Heart right ventricle (tissue), 16 donors: ENCODE measurements around the gene GMDS. TPM values are rescaled to one million over a fixed set of nuclear protein-coding genes. Genes with fewer than 3 reads are reported as not detected.

ENCODE experiments used
- ATAC-seq, 8 donors: fragments of 200-7000 bp; cut with Tn5 transposase; one replicate each; pipeline ENCODE4 v1.9.1; 2020; ENCODE audit warnings: mild to moderate bottlenecking in 8 of 8, moderate library complexity in 8 of 8, moderate number of reproducible peaks in 1 of 8
- DNase-seq, 2 donors: peaks; one replicate each; pipeline ENCODE4 v3.0.0-alpha.2; 2020
- H3K27ac ChIP-seq, 10 donors: fragments of 200-600 bp; sonication (generic) in 2 of 10; one replicate each; pipeline versions ENCODE4 v1.5.0 to v1.8.0; 2020 to 2022; ENCODE audit warnings: mild to moderate bottlenecking in 3 of 10
- H3K27me3 ChIP-seq, 7 donors: fragments of 200-600 bp; one replicate each; pipeline ENCODE4 v1.8.0; 2021 to 2022; ENCODE audit warnings: mild to moderate bottlenecking in 2 of 7
- H3K36me3 ChIP-seq, 9 donors: fragments of 200-600 bp; sonication (generic) in 1 of 9; one replicate each; pipeline versions ENCODE4 v1.5.0 to v1.8.0; 2020 to 2022; ENCODE audit warnings: mild to moderate bottlenecking in 2 of 9
- H3K4me1 ChIP-seq, 9 donors: fragments of 200-600 bp; sonication (generic) in 1 of 9; one replicate each; pipeline versions ENCODE4 v1.5.0 to v1.8.0; 2020 to 2022; ENCODE audit warnings: mild to moderate bottlenecking in 4 of 9
- H3K4me3 ChIP-seq, 10 donors: fragments of 200-600 bp; sonication (generic) in 2 of 10; one replicate each; pipeline versions ENCODE4 v1.5.0 to v1.8.0; 2020 to 2022; ENCODE audit warnings: mild to moderate bottlenecking in 7 of 10, moderate library complexity in 2 of 10
- H3K9me3 ChIP-seq, 11 donors: fragments of 200-600 bp in 10 of 11; sonication (generic) in 2 of 11; one replicate each; pipeline versions ENCODE4 v1.5.0 to v1.8.0; 2013 to 2022; ENCODE audit warnings: mild to moderate bottlenecking in 2 of 11, control low read depth in 1 of 11, moderate library complexity in 1 of 11
- CTCF ChIP-seq, 9 donors: fragments of 200-600 bp; sonication (generic) in 2 of 9; IDR thresholded peaks; one replicate each; pipeline versions ENCODE4 v1.5.0 to v1.8.0; 2021 to 2022; ENCODE audit warnings: antibody characterized with exemption in 9 of 9, mild to moderate bottlenecking in 5 of 9, moderate library complexity in 1 of 9
- WGBS, 2 donors: extraction: QIAGEN DNeasy Blood & Tissue Kit; methylation state at CpG; one replicate each; pipeline ENCODE4 v1.1.7; 2013; ENCODE audit warnings: inconsistent platforms in 1 of 2; 5-methylcytosine and 5-hydroxymethylcytosine counted together
- intact Hi-C, 10 donors: fragments of 100-400 bp; cut with DNase I; formaldehyde crosslinking; loops; one replicate each; pipeline versions ENCODE4 v1.11.1 to v1.14.2; 2022
- polyA plus RNA-seq, 2 donors: library from polyadenylated mRNA; stranded (reverse); fragments of 200-250 nt; gene quantifications; one replicate each; pipeline ENCODE4 v1.2.3, GENCODE V29; 2013
- total RNA-seq, 10 donors: library from RNA; stranded (reverse); fragmentation: NEBNext Ultra II Directional in 3 of 10; extraction: Animal tissue kit (Norgen Biotek cat#: 25700) in 3 of 10; gene quantifications; one replicate each; pipeline versions ENCODE4 v1.2.1 to v1.2.4, GENCODE V29; 2021 to 2023
- donor health status: Arrhythmogenic right ventricular cardiomyopathy.
- donor health status: ischemic (EF 13 %, LVEDD 7.1; RV severe dilation, severe dysfunction).
- donor health status: healthy with polysubstance abuse.
- donor health status: DM: no; HTN: yes; CAD: no.
- donor health status: DM: no; HTN: no; CAD: no.
- donor health status: ischemic (EF 25% LVEDD 6.9; RV normal size, moderate dysfunction).
- donor health status: ischemic (EF 25% LVEDD 5.7; RV mildly dilated, moderate dysfunction).
- donor health status: healthy.
- donor health status: DM: yes; HTN: yes; CAD: no.
- donor health status: Ischemic cardiomyopathy.
- donor health status: ischemic (EF 35%, LVEDD 5.7; RV mildly dilated, moderate dysfunction).
- donor health status: nonischemic (EF 11% LVEDD 7.7; RV severe dilation, severe dysfunction).
- donor health status: DM: yes; HTN: yes; CAD: no.
- donor health status: PGD.
- donor health status: ischemic (EF 29% LVEDD 5.4; RV normal size, mild dysfunction).
- donor health status: nonischemic (EF 23%, LVEDD 6.1; RV moderate dilation, normal function).

The GMDS gene
- total and polyA plus RNA-seq, 12 donors = 5.0 to 10.6 (median 6.9) TPM

GRCh38 chr6:2235777-2236495, 9.5 kb downstream of the GMDS start:
- H3K36me3 ChIP-seq = no peaks in the 10 kb centered on the region
- no peak for TF ChIP-seq CTCF (IDR thresholded peaks at IDR 0.05)
- 91 to 93% methylated on average over 2 of the region's 2 CpGs for WGBS, 2 donors
- no peak overlapping the region for H3K4me3 ChIP-seq
- ATAC-seq (no peak), DNase-seq (no peak)
- intact Hi-C loops = no loop called here
- no peaks in the 10 kb centered on the region for H3K9me3 ChIP-seq
- H3K4me1 ChIP-seq = peaks cover 0 to 16% (median 0%) of the 10 kb centered on the region in 9 donors
- no peak overlapping the region for H3K27ac ChIP-seq
- H3K27me3 ChIP-seq = no peaks in the 10 kb centered on the region

GRCh38 chr6:2232445-2232844, 13.0 kb downstream of the GMDS start:
- Histone ChIP-seq H3K27ac (no peak overlapping the region), H3K9me3 (no peaks in the 10 kb centered on the region), H3K27me3 (no peaks in the 10 kb centered on the region), H3K4me1 (peaks cover 0 to 16% (median 0%) of the 10 kb centered on the region in 9 donors), H3K36me3 (no peaks in the 10 kb centered on the region), H3K4me3 (no peak overlapping the region)
- WGBS, 2 donors = 96 to 97% methylated on average over 9 of the region's 9 CpGs
- TF ChIP-seq CTCF (IDR thresholded peaks at IDR 0.05) = no peak
- no peak for DNase-seq
- intact Hi-C loops = no loop called here
- ATAC-seq = no peak

GRCh38 chr6:2231438-2231837, 14.0 kb downstream of the GMDS start:
- Histone ChIP-seq H3K9me3 (no peaks in the 10 kb centered on the region), H3K36me3 (no peaks in the 10 kb centered on the region), H3K4me1 (peaks cover 0 to 7% (median 0%) of the 10 kb centered on the region in 9 donors), H3K27ac (no peak overlapping the region), H3K27me3 (no peaks in the 10 kb centered on the region), H3K4me3 (no peak overlapping the region)
- ATAC-seq (no peak), DNase-seq (no peak)
- WGBS, 2 donors = 74 to 79% methylated on average over 4 of the region's 4 CpGs
- TF ChIP-seq CTCF (IDR thresholded peaks at IDR 0.05) = no peak
- intact Hi-C loops = no loop called here

GRCh38 chr6:2230659-2231277, 14.6 kb downstream of the GMDS start:
- H3K4me1 ChIP-seq = peaks cover 0 to 10% (median 0%) of the 10 kb centered on the region in 9 donors
- no peak overlapping the region for H3K27ac ChIP-seq
- no peaks in the 10 kb centered on the region for H3K9me3 ChIP-seq
- 72 to 86% methylated on average over 2 of the region's 2 CpGs for WGBS, 2 donors
- H3K4me3 ChIP-seq = no peak overlapping the region
- no peaks in the 10 kb centered on the region for H3K27me3 ChIP-seq
- TF ChIP-seq CTCF (IDR thresholded peaks at IDR 0.05) = no peak
- intact Hi-C loops = no loop called here
- ATAC-seq = no peak
- DNase-seq = no peak
- H3K36me3 ChIP-seq = no peaks in the 10 kb centered on the region
